ENCODE results near the gene TRIM28. TPM values are rescaled to one million over a fixed set of nuclear protein-coding genes. Genes with fewer than 3 reads are reported as not detected.
A peak's percentile ranks its signal among the peaks of the same experiment; 100 is the strongest.
"Not testable (repeated sequence)": the region's sequence is repeated elsewhere in the genome, so short reads cannot be mapped to it uniquely, and the experiment has no call there.

TRIM28 gene
- total RNA-seq, 2 donors from 2014 or later: 809 to 859 TPM

DNA sequence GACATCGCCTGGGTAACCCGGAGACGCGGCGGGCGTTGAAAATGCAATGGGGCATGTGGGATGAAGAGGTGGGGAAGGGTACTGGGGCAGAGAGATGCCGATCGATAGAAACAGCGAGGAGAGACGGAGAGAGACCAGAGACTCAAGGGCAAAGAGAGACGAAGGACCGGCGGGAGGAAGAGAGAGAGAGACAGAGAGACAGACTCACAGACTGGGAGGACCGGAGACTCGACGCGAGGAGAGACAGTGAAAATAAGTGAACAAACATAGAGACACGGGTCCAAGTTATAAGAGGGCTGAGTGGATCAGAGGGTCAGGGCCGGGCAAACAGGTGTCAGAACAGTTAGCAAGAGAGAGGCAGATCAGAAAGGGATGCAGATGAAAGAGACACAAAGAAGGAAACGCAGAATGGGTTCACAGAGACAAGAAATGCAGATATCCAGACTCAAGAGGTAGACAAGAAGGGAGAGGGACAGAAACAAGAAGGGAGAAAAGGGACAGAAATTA lies 29.8 kb downstream of the TRIM28 start:
- DNase-seq: no peak
- H3K4me3 ChIP-seq (ENCODE audit: low read length): peak overlapping the region; percentile 90
- TF ChIP-seq, protein P1, sequence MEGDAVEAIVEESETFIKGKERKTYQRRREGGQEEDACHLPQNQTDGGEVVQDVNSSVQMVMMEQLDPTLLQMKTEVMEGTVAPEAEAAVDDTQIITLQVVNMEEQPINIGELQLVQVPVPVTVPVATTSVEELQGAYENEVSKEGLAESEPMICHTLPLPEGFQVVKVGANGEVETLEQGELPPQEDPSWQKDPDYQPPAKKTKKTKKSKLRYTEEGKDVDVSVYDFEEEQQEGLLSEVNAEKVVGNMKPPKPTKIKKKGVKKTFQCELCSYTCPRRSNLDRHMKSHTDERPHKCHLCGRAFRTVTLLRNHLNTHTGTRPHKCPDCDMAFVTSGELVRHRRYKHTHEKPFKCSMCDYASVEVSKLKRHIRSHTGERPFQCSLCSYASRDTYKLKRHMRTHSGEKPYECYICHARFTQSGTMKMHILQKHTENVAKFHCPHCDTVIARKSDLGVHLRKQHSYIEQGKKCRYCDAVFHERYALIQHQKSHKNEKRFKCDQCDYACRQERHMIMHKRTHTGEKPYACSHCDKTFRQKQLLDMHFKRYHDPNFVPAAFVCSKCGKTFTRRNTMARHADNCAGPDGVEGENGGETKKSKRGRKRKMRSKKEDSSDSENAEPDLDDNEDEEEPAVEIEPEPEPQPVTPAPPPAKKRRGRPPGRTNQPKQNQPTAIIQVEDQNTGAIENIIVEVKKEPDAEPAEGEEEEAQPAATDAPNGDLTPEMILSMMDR (conservative IDR thresholded peaks at IDR 0.05): no peak
- H3K9me3 Mint-ChIP-seq: no peaks in the 10 kb centered on the region
- no peaks in the 10 kb centered on the region for H3K27me3 ChIP-seq (ENCODE audit: control insufficient read depth, insufficient read depth, low read length, poor library complexity, severe bottlenecking)
- no peaks in the 10 kb centered on the region for H3K4me1 ChIP-seq (ENCODE audit: control insufficient read depth, insufficient read depth, low read length)
- 5% methylated on average over 14 to 20 of the region's 20 CpGs for WGBS, 2 experiments (ENCODE audit: insufficient coverage in 1 of 2, insufficient read length in 1 of 2)
- H3K4me1 Mint-ChIP-seq: peaks cover 13% of the 10 kb centered on the region
- H3K9me3 ChIP-seq (ENCODE audit: control insufficient read depth, low read length): no peaks in the 10 kb centered on the region
- peak overlapping the region; percentile 100 for H3K27ac Mint-ChIP-seq
- H3K9ac ChIP-seq (ENCODE audit: extremely low read depth, low read length, poor library complexity, severe bottlenecking): peak overlapping the region; percentile 81
- H3K36me3 Mint-ChIP-seq (ENCODE audit: low read depth): peaks cover 3% of the 10 kb centered on the region
- no peaks in the 10 kb centered on the region for H3K27me3 Mint-ChIP-seq (ENCODE audit: insufficient read depth)
- peak overlapping the region; percentile 88 for H3K27ac ChIP-seq (ENCODE audit: low read depth, low read length)
- H3K36me3 ChIP-seq (ENCODE audit: control insufficient read depth, insufficient read depth, low read length): peaks cover 29% of the 10 kb centered on the region
- H3K4me3 Mint-ChIP-seq: peak overlapping the region; percentile 97

DNA sequence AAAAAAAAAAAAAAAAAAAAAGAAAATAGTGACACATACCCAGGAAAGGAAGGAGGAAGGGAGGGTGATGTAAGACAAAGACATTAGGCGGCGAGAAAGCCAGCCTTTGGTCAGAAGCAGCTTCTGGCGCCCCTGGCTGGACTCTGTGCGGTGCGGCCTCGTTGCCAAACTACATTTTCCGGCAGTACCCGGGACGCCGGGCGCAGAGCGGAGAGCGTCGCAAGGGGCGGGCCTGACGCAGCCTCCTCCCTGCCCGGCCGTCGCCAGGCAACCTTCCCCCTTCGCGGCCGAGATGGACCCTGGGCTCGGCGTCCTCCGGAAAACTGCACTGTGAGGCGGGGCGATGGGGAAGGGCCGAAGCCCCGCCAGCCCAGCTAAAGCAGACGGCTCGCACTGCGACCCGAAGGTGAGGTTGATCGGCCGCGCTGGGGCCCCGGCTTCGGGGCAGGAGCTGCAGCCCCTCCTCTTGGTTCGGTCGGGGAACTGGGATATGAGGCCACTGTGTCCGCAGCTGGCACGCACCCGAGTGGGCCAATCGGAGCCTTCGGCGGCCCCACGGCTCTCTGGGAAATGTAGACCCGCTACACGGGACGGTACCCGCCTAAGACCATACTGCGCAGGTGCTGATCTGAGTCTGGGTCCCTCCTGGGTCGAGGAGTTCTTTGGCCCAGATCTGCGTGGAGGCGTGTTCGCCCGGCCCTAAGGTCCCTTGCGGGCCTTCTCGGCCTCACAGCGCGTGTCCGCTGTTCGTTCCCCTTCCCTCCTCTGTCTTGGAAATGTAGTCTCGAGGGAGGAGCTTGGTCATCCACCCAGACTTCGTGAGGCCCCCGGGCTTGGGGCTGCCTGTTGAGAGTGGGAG lies 31.5 kb downstream of the TRIM28 start:
- H3K9me3 ChIP-seq (ENCODE audit: control insufficient read depth, low read length): no peaks in the 10 kb centered on the region
- H3K9ac ChIP-seq (ENCODE audit: extremely low read depth, low read length, poor library complexity, severe bottlenecking): peak overlapping the region; percentile 68
- no peaks in the 10 kb centered on the region for H3K27me3 ChIP-seq (ENCODE audit: control insufficient read depth, insufficient read depth, low read length, poor library complexity, severe bottlenecking)
- H3K36me3 Mint-ChIP-seq (ENCODE audit: low read depth): no peaks in the 10 kb centered on the region
- TF ChIP-seq, protein P1 (conservative IDR thresholded peaks at IDR 0.05): no peak
- H3K4me3 Mint-ChIP-seq: peak overlapping the region; percentile 97
- H3K4me1 ChIP-seq (ENCODE audit: control insufficient read depth, insufficient read depth, low read length): no peaks in the 10 kb centered on the region
- 0% methylated on average over 25 to 66 of the region's 66 CpGs for WGBS, 2 experiments (ENCODE audit: insufficient coverage in 1 of 2, insufficient read length in 1 of 2)
- peak overlapping the region; percentile 98 for H3K4me3 ChIP-seq (ENCODE audit: low read length)
- H3K27ac ChIP-seq (ENCODE audit: low read depth, low read length): peak overlapping the region; percentile 89
- H3K4me1 Mint-ChIP-seq: peaks cover 13% of the 10 kb centered on the region
- peak overlapping the region; percentile 91 for H3K27ac Mint-ChIP-seq
- H3K36me3 ChIP-seq (ENCODE audit: control insufficient read depth, insufficient read depth, low read length): peaks cover 12% of the 10 kb centered on the region
- DNase-seq: peak; percentile 95
- no peaks in the 10 kb centered on the region for H3K27me3 Mint-ChIP-seq (ENCODE audit: insufficient read depth)
- no peaks in the 10 kb centered on the region for H3K9me3 Mint-ChIP-seq

DNA sequence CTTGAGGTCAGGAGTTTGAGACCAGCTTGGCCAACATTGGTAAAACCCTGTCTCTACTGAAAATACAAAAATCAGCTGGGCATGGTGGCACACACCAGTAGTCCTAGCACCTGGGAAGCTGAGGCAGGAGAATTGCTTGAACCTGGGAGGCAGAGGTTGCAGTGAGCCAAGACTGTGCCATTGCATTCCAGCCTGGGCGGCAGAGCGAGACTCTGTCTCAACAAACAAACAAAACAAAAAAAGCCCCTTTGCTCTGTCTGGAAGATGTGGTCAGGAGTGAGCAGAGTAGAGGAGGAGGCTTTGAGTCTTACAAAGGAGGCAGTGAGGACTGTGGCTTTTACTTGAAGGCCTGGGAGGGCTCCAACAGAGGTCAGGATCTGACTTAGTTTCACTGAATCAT lies 33.7 kb downstream of the TRIM28 start:
- 100% methylated on average over 2 of the region's 2 CpGs; no CpG with 5 or more reads in 1 of the 2 experiments for WGBS, 2 experiments (ENCODE audit: insufficient coverage in 1 of 2, insufficient read length in 1 of 2)
- not testable (repeated sequence) for H3K36me3 ChIP-seq (ENCODE audit: control insufficient read depth, insufficient read depth, low read length); H3K4me3 ChIP-seq (ENCODE audit: low read length); H3K4me1 ChIP-seq (ENCODE audit: control insufficient read depth, insufficient read depth, low read length); H3K9me3 Mint-ChIP-seq; H3K36me3 Mint-ChIP-seq (ENCODE audit: low read depth); H3K27me3 ChIP-seq (ENCODE audit: control insufficient read depth, insufficient read depth, low read length, poor library complexity, severe bottlenecking); H3K9me3 ChIP-seq (ENCODE audit: control insufficient read depth, low read length); H3K9ac ChIP-seq (ENCODE audit: extremely low read depth, low read length, poor library complexity, severe bottlenecking); DNase-seq; H3K27ac Mint-ChIP-seq; H3K27ac ChIP-seq (ENCODE audit: low read depth, low read length); H3K27me3 Mint-ChIP-seq (ENCODE audit: insufficient read depth); H3K4me3 Mint-ChIP-seq
- peaks cover 12% of the 10 kb centered on the region for H3K4me1 Mint-ChIP-seq
